ENCODE measurements around the gene ATP5F1D. TPM values are rescaled to one million over a fixed set of nuclear protein-coding genes. Genes with fewer than 3 reads are reported as not detected.
A peak's percentile ranks its signal among the peaks of the same experiment; 100 is the strongest.

The ATP5F1D gene
- total and polyA plus RNA-seq, 2 of the 13 experiments (the other 11 are each of a cell fraction or from before 2014, with no cell fraction given), result 39.4 to 78.7 TPM

GRCh38 chr19:1248139-1248785 lies 6.7 kb downstream of the ATP5F1D start, which contains the start of gene MIDN (continued):
- TF ChIP-seq FOXK2 (IDR thresholded peaks at IDR 0.05), result no peak
- no peak for TF ChIP-seq ZBTB20 (CRISPR knock-in tag; IDR thresholded peaks at IDR 0.05; ENCODE audit: borderline replicate concordance, low read depth)
- no peak for TF ChIP-seq MBD4 (IDR thresholded peaks at IDR 0.05; ENCODE audit: borderline replicate concordance, low read length)
- TF ChIP-seq ATF1 (CRISPR knock-in tag; IDR thresholded peaks at IDR 0.05), result no peak
- no peak for TF ChIP-seq ZNF432 (CRISPR knock-in tag; IDR thresholded peaks at IDR 0.05; ENCODE audit: borderline replicate concordance)
- TF ChIP-seq CHD2 (IDR thresholded peaks at IDR 0.05; ENCODE audit: low read depth, low read length), result no peak
- peak; percentile 85 for TF ChIP-seq PHF8 (CRISPR knock-in tag; IDR thresholded peaks at IDR 0.05)
- TF ChIP-seq ZNF44 (CRISPR knock-in tag; IDR thresholded peaks at IDR 0.05), result no peak
- TF ChIP-seq SNAPC4 (CRISPR knock-in tag; IDR thresholded peaks at IDR 0.05), result peak; percentile 49; the same call in 1 of the 2 replicates
- TF ChIP-seq ZNF512B (CRISPR knock-in tag; IDR thresholded peaks at IDR 0.05; ENCODE audit: borderline replicate concordance), result no peak
- 0 out of 2 replicates have a peak, but pooled peaks have one; percentile 11 for TF ChIP-seq ZNF263 (CRISPR knock-in tag; IDR thresholded peaks at IDR 0.05)
- TF ChIP-seq MAX (IDR thresholded peaks at IDR 0.05), result peak; percentile 64; the same call in 1 of the 2 replicates
- peak; percentile 16; the same call in 1 of the 2 replicates for TF ChIP-seq BHLHE40 (IDR thresholded peaks at IDR 0.05; ENCODE audit: low read length)
- no peak for TF ChIP-seq HMG20A (CRISPR knock-in tag; IDR thresholded peaks at IDR 0.05; ENCODE audit: borderline replicate concordance)
- TF ChIP-seq ZNF577 (CRISPR knock-in tag; IDR thresholded peaks at IDR 0.05; ENCODE audit: borderline replicate concordance, low read depth), result no peak
- TF ChIP-seq MTF2 (CRISPR knock-in tag; IDR thresholded peaks at IDR 0.05; ENCODE audit: borderline replicate concordance), result no peak
- peak; percentile 78 for TF ChIP-seq FOSL2 (CRISPR knock-in tag; IDR thresholded peaks at IDR 0.05)
- no peak for TF ChIP-seq LCORL (IDR thresholded peaks at IDR 0.05)
- TF ChIP-seq LCORL (CRISPR knock-in tag; IDR thresholded peaks at IDR 0.05), result 0 out of 2 replicates have a peak, but pooled peaks have one; percentile 30
- peak; percentile 84 for TF ChIP-seq HIVEP1 (CRISPR knock-in tag; IDR thresholded peaks at IDR 0.05)
- TF ChIP-seq PRMT3 (CRISPR knock-in tag; IDR thresholded peaks at IDR 0.05; ENCODE audit: borderline replicate concordance, low read depth), result peak; percentile 71; the same call in 1 of the 2 replicates
- peak; percentile 71; the same call in 1 of the 2 replicates for TF ChIP-seq GTF2F1 (IDR thresholded peaks at IDR 0.05; ENCODE audit: low read length)
- no peak for TF ChIP-seq RFX5 (IDR thresholded peaks at IDR 0.05; ENCODE audit: low read depth, low read length)
- no peak for TF ChIP-seq ZNF614 (CRISPR knock-in tag; IDR thresholded peaks at IDR 0.05; ENCODE audit: borderline replicate concordance)

All from HepG2 (cell line).